Measurements from ENCODE around the gene ZNF480.
"Not testable (repeated sequence)": the region's sequence is repeated elsewhere in the genome, so short reads cannot be mapped to it uniquely, and the experiment has no call there.

The ZNF480 gene

GRCh38 chr19:52336117-52336790 lies 39.3 kb downstream of the ZNF480 start, which contains the start of gene ZNF610:
Gene ZNF610, plus strand, starts transcription at chr19:52336243. Its CDS starts 12,930 bp downstream, at chr19:52349173.
- H3K9ac ChIP-seq (ENCODE audit: low read depth in 1 of 2, low read length in 2 of 2), result peak within 1 kb of the TSS; percentile 78 to 92
- peak within 1 kb of the TSS; percentile 38 to 72 for H3K27ac ChIP-seq (ENCODE audit: low read depth in 2 of 2, low read length in 2 of 2)
- no peaks in the 10 kb centered on the region for H3K4me1 ChIP-seq (ENCODE audit: control insufficient read depth in 2 of 2, insufficient read depth in 2 of 2, low read length in 2 of 2)
- H3K9me3 ChIP-seq (ENCODE audit: control insufficient read depth in 2 of 2, low read length in 2 of 2), result peaks cover 13 to 19% of the 10 kb centered on the region in 2 donors
- no peaks in the 10 kb centered on the region for H3K27me3 ChIP-seq (ENCODE audit: control insufficient read depth in 2 of 2, insufficient read depth in 2 of 2, low read length in 2 of 2)
- peak within 1 kb of the TSS; percentile 81 to 93 for H3K4me3 ChIP-seq (ENCODE audit: low read length in 2 of 2)
- H3K36me3 ChIP-seq (ENCODE audit: control insufficient read depth in 2 of 2, insufficient read depth in 2 of 2, low read length in 2 of 2), result no peaks in the 10 kb centered on the region

- H3K9me3 ChIP-seq (ENCODE audit: control insufficient read depth in 2 of 2, low read length in 2 of 2), result peaks cover 9 to 12% of the 10 kb centered on the region in 2 donors
- peak overlapping the region; percentile 81 to 93 for H3K4me3 ChIP-seq (ENCODE audit: low read length in 2 of 2)
- H3K27me3 ChIP-seq (ENCODE audit: control insufficient read depth in 2 of 2, insufficient read depth in 2 of 2, low read length in 2 of 2), result no peaks in the 10 kb centered on the region
- H3K36me3 ChIP-seq (ENCODE audit: control insufficient read depth in 2 of 2, insufficient read depth in 2 of 2, low read length in 2 of 2), result no peaks in the 10 kb centered on the region
- no peak overlapping the region for H3K27ac ChIP-seq (ENCODE audit: low read depth in 2 of 2, low read length in 2 of 2)
- H3K9ac ChIP-seq (ENCODE audit: low read depth in 1 of 2, low read length in 2 of 2), result peak overlapping the region; percentile 78 to 92
- no peaks in the 10 kb centered on the region for H3K4me1 ChIP-seq (ENCODE audit: control insufficient read depth in 2 of 2, insufficient read depth in 2 of 2, low read length in 2 of 2)
Observed at GRCh38 chr19:52336791-52337381, 39.9 kb downstream of the ZNF480 start.

- not testable (repeated sequence) for H3K36me3 ChIP-seq (ENCODE audit: control insufficient read depth in 2 of 2, insufficient read depth in 2 of 2, low read length in 2 of 2); H3K4me1 ChIP-seq (ENCODE audit: control insufficient read depth in 2 of 2, insufficient read depth in 2 of 2, low read length in 2 of 2); H3K9ac ChIP-seq (ENCODE audit: low read depth in 1 of 2, low read length in 2 of 2); H3K9me3 ChIP-seq (ENCODE audit: control insufficient read depth in 2 of 2, low read length in 2 of 2); H3K27me3 ChIP-seq (ENCODE audit: control insufficient read depth in 2 of 2, insufficient read depth in 2 of 2, low read length in 2 of 2); H3K27ac ChIP-seq (ENCODE audit: low read depth in 2 of 2, low read length in 2 of 2); H3K4me3 ChIP-seq (ENCODE audit: low read length in 2 of 2)
Observed at GRCh38 chr19:52339022-52339421, 42.1 kb downstream of the ZNF480 start.

- Histone ChIP-seq H3K9ac (ENCODE audit: low read depth in 1 of 2, low read length in 2 of 2) (no peak overlapping the region), H3K4me3 (ENCODE audit: low read length in 2 of 2) (no peak overlapping the region), H3K4me1 (ENCODE audit: control insufficient read depth in 2 of 2, insufficient read depth in 2 of 2, low read length in 2 of 2) (no peaks in the 10 kb centered on the region), H3K27me3 (ENCODE audit: control insufficient read depth in 2 of 2, insufficient read depth in 2 of 2, low read length in 2 of 2) (no peaks in the 10 kb centered on the region), H3K36me3 (ENCODE audit: control insufficient read depth in 2 of 2, insufficient read depth in 2 of 2, low read length in 2 of 2) (peaks cover 2 to 3% of the 10 kb centered on the region in 2 donors), H3K9me3 (ENCODE audit: control insufficient read depth in 2 of 2, low read length in 2 of 2) (peaks cover 2% of the 10 kb centered on the region in 2 donors), H3K27ac (ENCODE audit: low read depth in 2 of 2, low read length in 2 of 2) (no peak overlapping the region)
Observed at GRCh38 chr19:52343548-52343947, 46.6 kb downstream of the ZNF480 start.

- H3K9me3 ChIP-seq (ENCODE audit: control insufficient read depth in 2 of 2, low read length in 2 of 2), result peaks cover 0 to 2% of the 10 kb centered on the region in 2 donors
- no peak overlapping the region for H3K9ac ChIP-seq (ENCODE audit: low read depth in 1 of 2, low read length in 2 of 2)
- H3K4me1 ChIP-seq (ENCODE audit: control insufficient read depth in 2 of 2, insufficient read depth in 2 of 2, low read length in 2 of 2), result no peaks in the 10 kb centered on the region
- no peak overlapping the region for H3K27ac ChIP-seq (ENCODE audit: low read depth in 2 of 2, low read length in 2 of 2)
- no peak overlapping the region for H3K4me3 ChIP-seq (ENCODE audit: low read length in 2 of 2)
- no peaks in the 10 kb centered on the region for H3K27me3 ChIP-seq (ENCODE audit: control insufficient read depth in 2 of 2, insufficient read depth in 2 of 2, low read length in 2 of 2)
- H3K36me3 ChIP-seq (ENCODE audit: control insufficient read depth in 2 of 2, insufficient read depth in 2 of 2, low read length in 2 of 2), result peaks cover 3 to 4% of the 10 kb centered on the region in 2 donors
Observed at GRCh38 chr19:52345162-52345561, 48.2 kb downstream of the ZNF480 start.

- Histone ChIP-seq H3K9ac (ENCODE audit: low read depth in 1 of 2, low read length in 2 of 2) (no peak overlapping the region), H3K4me1 (ENCODE audit: control insufficient read depth in 2 of 2, insufficient read depth in 2 of 2, low read length in 2 of 2) (no peaks in the 10 kb centered on the region), H3K27ac (ENCODE audit: low read depth in 2 of 2, low read length in 2 of 2) (no peak overlapping the region), H3K4me3 (ENCODE audit: low read length in 2 of 2) (no peak overlapping the region), H3K27me3 (ENCODE audit: control insufficient read depth in 2 of 2, insufficient read depth in 2 of 2, low read length in 2 of 2) (no peaks in the 10 kb centered on the region), H3K9me3 (ENCODE audit: control insufficient read depth in 2 of 2, low read length in 2 of 2) (peaks cover 7 to 16% of the 10 kb centered on the region in 2 donors), H3K36me3 (ENCODE audit: control insufficient read depth in 2 of 2, insufficient read depth in 2 of 2, low read length in 2 of 2) (peaks cover 12 to 26% of the 10 kb centered on the region in 2 donors)
Observed at GRCh38 chr19:52351512-52351911, 54.5 kb downstream of the ZNF480 start.

GRCh38 chr19:52366414-52366824 lies 69.5 kb downstream of the ZNF480 start:
- H3K4me3 ChIP-seq (ENCODE audit: low read length in 2 of 2), result no peak overlapping the region
- no peak overlapping the region for H3K9ac ChIP-seq (ENCODE audit: low read depth in 1 of 2, low read length in 2 of 2)
- H3K27me3 ChIP-seq (ENCODE audit: control insufficient read depth in 2 of 2, insufficient read depth in 2 of 2, low read length in 2 of 2), result no peaks in the 10 kb centered on the region
- peaks cover 14 to 26% of the 10 kb centered on the region in 2 donors for H3K9me3 ChIP-seq (ENCODE audit: control insufficient read depth in 2 of 2, low read length in 2 of 2)
- no peaks in the 10 kb centered on the region for H3K4me1 ChIP-seq (ENCODE audit: control insufficient read depth in 2 of 2, insufficient read depth in 2 of 2, low read length in 2 of 2)
- peaks cover 5 to 7% of the 10 kb centered on the region in 2 donors for H3K36me3 ChIP-seq (ENCODE audit: control insufficient read depth in 2 of 2, insufficient read depth in 2 of 2, low read length in 2 of 2)
- H3K27ac ChIP-seq (ENCODE audit: low read depth in 2 of 2, low read length in 2 of 2), result no peak overlapping the region

GRCh38 chr19:52369559-52370340 lies 72.8 kb downstream of the ZNF480 start, which contains the start of gene ZNF880:
Gene ZNF880, plus strand, starts transcription at chr19:52369923. Its CDS starts 43 bp downstream, at chr19:52369966.
- Histone ChIP-seq H3K27ac (ENCODE audit: low read depth in 2 of 2, low read length in 2 of 2) (peak within 1 kb of the TSS; percentile 90 to 93), H3K9ac (ENCODE audit: low read depth in 1 of 2, low read length in 2 of 2) (peak within 1 kb of the TSS; percentile 80 to 90), H3K4me1 (ENCODE audit: control insufficient read depth in 2 of 2, insufficient read depth in 2 of 2, low read length in 2 of 2) (no peaks in the 10 kb centered on the region), H3K9me3 (ENCODE audit: control insufficient read depth in 2 of 2, low read length in 2 of 2) (peaks cover 19% of the 10 kb centered on the region in 2 donors), H3K27me3 (ENCODE audit: control insufficient read depth in 2 of 2, insufficient read depth in 2 of 2, low read length in 2 of 2) (no peaks in the 10 kb centered on the region), H3K36me3 (ENCODE audit: control insufficient read depth in 2 of 2, insufficient read depth in 2 of 2, low read length in 2 of 2) (peaks cover 16 to 20% of the 10 kb centered on the region in 2 donors), H3K4me3 (ENCODE audit: low read length in 2 of 2) (peak within 1 kb of the TSS; percentile 92 to 96)

- Histone ChIP-seq H3K9ac (ENCODE audit: low read depth in 1 of 2, low read length in 2 of 2) (peak overlapping the region; percentile 80 to 90), H3K36me3 (ENCODE audit: control insufficient read depth in 2 of 2, insufficient read depth in 2 of 2, low read length in 2 of 2) (peaks cover 17 to 21% of the 10 kb centered on the region in 2 donors), H3K4me3 (ENCODE audit: low read length in 2 of 2) (peak overlapping the region; percentile 92 to 96), H3K9me3 (ENCODE audit: control insufficient read depth in 2 of 2, low read length in 2 of 2) (peaks cover 15 to 21% of the 10 kb centered on the region in 2 donors), H3K27ac (ENCODE audit: low read depth in 2 of 2, low read length in 2 of 2) (peak overlapping the region; percentile 90 to 93), H3K27me3 (ENCODE audit: control insufficient read depth in 2 of 2, insufficient read depth in 2 of 2, low read length in 2 of 2) (no peaks in the 10 kb centered on the region), H3K4me1 (ENCODE audit: control insufficient read depth in 2 of 2, insufficient read depth in 2 of 2, low read length in 2 of 2) (no peaks in the 10 kb centered on the region)
Observed at GRCh38 chr19:52370341-52370710, 73.4 kb downstream of the ZNF480 start.

All from mucosa of rectum (tissue), 2 donors.